ENCODE results near the gene IL16. TPM values are rescaled to one million over a fixed set of nuclear protein-coding genes. Genes with fewer than 3 reads are reported as not detected.

Gene IL16
- total and polyA plus RNA-seq, 7 experiments from 2014 or later = 125 to 547 (median 319) TPM

GRCh38 chr15:81297603-81298575 is 101.2 kb downstream of the IL16 start:
- Mint-ChIP-seq H3K36me3 (peaks cover 42 to 74% (median 60%) of the 10 kb centered on the region in 5 donors), H3K27me3 (no peaks in the 10 kb centered on the region), H3K9me3 (peaks cover 0 to 3% (median 0%) of the 10 kb centered on the region in 11 donors), H3K4me3 (peak overlapping the region; percentile 80 to 100 (median 98)), H3K27ac (peak overlapping the region; percentile 93 to 100 (median 96)), H3K4me1 (peaks cover 34 to 68% (median 64%) of the 10 kb centered on the region in 7 donors)
- Histone ChIP-seq H3K4me1 (ENCODE audit: control insufficient read depth in 2 of 2, insufficient read depth in 2 of 2, low read length in 2 of 2) (peaks cover 44 to 59% of the 10 kb centered on the region in 2 donors), H3K9me3 (ENCODE audit: control insufficient read depth in 2 of 3, low read length in 3 of 3) (no peaks in the 10 kb centered on the region), H3K36me3 (ENCODE audit: control insufficient read depth in 2 of 3, insufficient read depth in 3 of 3, low read length in 3 of 3) (peaks cover 29 to 57% (median 31%) of the 10 kb centered on the region in 3 experiments), H3K27me3 (ENCODE audit: control insufficient read depth in 2 of 2, insufficient read depth in 2 of 2, low read length in 2 of 2) (no peaks in the 10 kb centered on the region), H3K27ac (ENCODE audit: low read depth, low read length) (peak overlapping the region; percentile 87), H3K4me3 (ENCODE audit: low read length) (peak overlapping the region; percentile 74)
- POLR2A ChIA-PET = interaction anchor here (1.5 to 23.2 kb wide), 9 partner anchors 2 to 43 kb away, joined by 5 to 642 read pairs (median 207); partner anchors contain the start of gene STARD5
- intact Hi-C loops (cut with micrococcal nuclease) = loop anchor here (2.0 to 10.0 kb wide), 6 partner anchors 13 to 1517 kb away; partner anchors contain the start of genes MEX3B (in 2 of the 2), STARD5 (in 1 of the 2) and ZFAND6 (in 1 of the 2)
- no peak for ATAC-seq
- CTCF ChIA-PET = interaction anchor here (0.7 to 16.1 kb wide), 9 partner anchors 8 to 103 kb away, joined by 3 to 128 read pairs (median 7); no protein-coding TSS in a partner anchor
- peak in 1 of 9 donors; percentile 31 for DNase-seq

GRCh38 chr15:81298611-81299010 is 101.9 kb downstream of the IL16 start:
- Histone ChIP-seq H3K27me3 (ENCODE audit: control insufficient read depth in 2 of 2, insufficient read depth in 2 of 2, low read length in 2 of 2) (no peaks in the 10 kb centered on the region), H3K9me3 (ENCODE audit: control insufficient read depth in 2 of 3, low read length in 3 of 3) (no peaks in the 10 kb centered on the region), H3K4me3 (ENCODE audit: low read length) (peak overlapping the region; percentile 74), H3K4me1 (ENCODE audit: control insufficient read depth in 2 of 2, insufficient read depth in 2 of 2, low read length in 2 of 2) (peaks cover 44 to 59% of the 10 kb centered on the region in 2 donors), H3K36me3 (ENCODE audit: control insufficient read depth in 2 of 3, insufficient read depth in 3 of 3, low read length in 3 of 3) (peaks cover 35 to 64% (median 36%) of the 10 kb centered on the region in 3 experiments), H3K27ac (ENCODE audit: low read depth, low read length) (peak overlapping the region; percentile 87)
- POLR2A ChIA-PET = interaction anchor here (1.6 to 23.2 kb wide), 8 partner anchors 3 to 42 kb away, joined by 5 to 642 read pairs (median 344); partner anchors contain the start of gene STARD5
- Mint-ChIP-seq H3K36me3 (peaks cover 46 to 80% (median 67%) of the 10 kb centered on the region in 5 donors), H3K9me3 (peaks cover 0 to 3% (median 0%) of the 10 kb centered on the region in 11 donors), H3K27me3 (no peaks in the 10 kb centered on the region), H3K4me3 (peak overlapping the region; percentile 80 to 100 (median 98)), H3K4me1 (peaks cover 40 to 69% (median 64%) of the 10 kb centered on the region in 7 donors), H3K27ac (peak overlapping the region; percentile 93 to 100 (median 96))
- intact Hi-C loops (cut with micrococcal nuclease) = loop anchor here (5.0 to 10.0 kb wide), 4 partner anchors 746 to 1516 kb away; partner anchors contain the start of genes MEX3B (in 2 of the 2) and ZFAND6 (in 1 of the 2)
- DNase-seq (no peak), ATAC-seq (no peak)
- CTCF ChIA-PET = interaction anchor here (0.7 to 16.1 kb wide), 11 partner anchors 9 to 997 kb away, joined by 3 to 128 read pairs (median 7); no protein-coding TSS in a partner anchor

GRCh38 chr15:81299156-81299555 is 102.5 kb downstream of the IL16 start:
- intact Hi-C loops (cut with micrococcal nuclease) = loop anchor here (5.0 to 10.0 kb wide), 4 partner anchors 746 to 1516 kb away; partner anchors contain the start of genes MEX3B (in 2 of the 2) and ZFAND6 (in 1 of the 2)
- Histone ChIP-seq H3K9me3 (ENCODE audit: control insufficient read depth in 2 of 3, low read length in 3 of 3) (no peaks in the 10 kb centered on the region), H3K4me1 (ENCODE audit: control insufficient read depth in 2 of 2, insufficient read depth in 2 of 2, low read length in 2 of 2) (peaks cover 45 to 60% of the 10 kb centered on the region in 2 donors), H3K36me3 (ENCODE audit: control insufficient read depth in 2 of 3, insufficient read depth in 3 of 3, low read length in 3 of 3) (peaks cover 39 to 69% (median 40%) of the 10 kb centered on the region in 3 experiments), H3K4me3 (ENCODE audit: low read length) (peak overlapping the region; percentile 74), H3K27ac (ENCODE audit: low read depth, low read length) (peak overlapping the region; percentile 87), H3K27me3 (ENCODE audit: control insufficient read depth in 2 of 2, insufficient read depth in 2 of 2, low read length in 2 of 2) (no peaks in the 10 kb centered on the region)
- CTCF ChIA-PET = interaction anchor here (0.7 to 16.1 kb wide), 10 partner anchors 9 to 996 kb away, joined by 3 to 128 read pairs (median 7); no protein-coding TSS in a partner anchor
- Mint-ChIP-seq H3K27me3 (no peaks in the 10 kb centered on the region), H3K4me3 (peak overlapping the region; percentile 80 to 100 (median 98)), H3K9me3 (peaks cover 0 to 3% (median 0%) of the 10 kb centered on the region in 11 donors), H3K27ac (peak overlapping the region; percentile 93 to 100 (median 96)), H3K4me1 (peaks cover 45 to 69% (median 64%) of the 10 kb centered on the region in 7 donors), H3K36me3 (peaks cover 51 to 85% (median 73%) of the 10 kb centered on the region in 5 donors)
- no peak for ATAC-seq
- POLR2A ChIA-PET = interaction anchor here (1.2 to 23.2 kb wide), 10 partner anchors 3 to 301 kb away, joined by 3 to 642 read pairs (median 178); partner anchors contain the start of genes STARD5 and TLNRD1
- DNase-seq = no peak

- intact Hi-C loops (cut with micrococcal nuclease) = loop anchor here (1.0 to 10.0 kb wide), 5 partner anchors 13 to 1515 kb away; partner anchors contain the start of genes MEX3B (in 2 of the 2) and ZFAND6 (in 1 of the 2)
- Mint-ChIP-seq H3K9me3 (peaks cover 0 to 3% (median 0%) of the 10 kb centered on the region in 11 donors), H3K27ac (peak overlapping the region; percentile 93 to 100 (median 96)), H3K4me3 (peak overlapping the region; percentile 80 to 100 (median 98)), H3K27me3 (no peaks in the 10 kb centered on the region), H3K4me1 (peaks cover 48 to 70% (median 64%) of the 10 kb centered on the region in 7 donors), H3K36me3 (peaks cover 57 to 90% (median 79%) of the 10 kb centered on the region in 5 donors)
- Histone ChIP-seq H3K36me3 (ENCODE audit: control insufficient read depth in 2 of 3, insufficient read depth in 3 of 3, low read length in 3 of 3) (peaks cover 44 to 75% (median 46%) of the 10 kb centered on the region in 3 experiments), H3K27me3 (ENCODE audit: control insufficient read depth in 2 of 2, insufficient read depth in 2 of 2, low read length in 2 of 2) (no peaks in the 10 kb centered on the region), H3K27ac (ENCODE audit: low read depth, low read length) (peak overlapping the region; percentile 87), H3K9me3 (ENCODE audit: control insufficient read depth in 2 of 3, low read length in 3 of 3) (no peaks in the 10 kb centered on the region), H3K4me1 (ENCODE audit: control insufficient read depth in 2 of 2, insufficient read depth in 2 of 2, low read length in 2 of 2) (peaks cover 45 to 60% of the 10 kb centered on the region in 2 donors), H3K4me3 (ENCODE audit: low read length) (peak overlapping the region; percentile 74)
- CTCF ChIA-PET = interaction anchor here (1.0 to 16.1 kb wide), 8 partner anchors 9 to 33 kb away, joined by 3 to 128 read pairs (median 9); no protein-coding TSS in a partner anchor
- ATAC-seq = no peak
- no peak for DNase-seq
- POLR2A ChIA-PET = interaction anchor here (1.2 to 23.2 kb wide), 9 partner anchors 4 to 302 kb away, joined by 3 to 642 read pairs (median 207); partner anchors contain the start of genes STARD5 and TLNRD1
Measured at GRCh38 chr15:81299630-81300273, 103.1 kb downstream of the IL16 start.

- DNase-seq = no peak
- H3K27me3 Mint-ChIP-seq = no peaks in the 10 kb centered on the region
Measured at GRCh38 chr15:81301385-81301784, 104.7 kb downstream of the IL16 start.

More at GRCh38 chr15:81301385-81301784, 104.7 kb downstream of the IL16 start:
- Mint-ChIP-seq H3K4me1 (peaks cover 48 to 66% (median 62%) of the 10 kb centered on the region in 7 donors), H3K36me3 (peaks cover 58 to 91% (median 90%) of the 10 kb centered on the region in 5 donors), H3K4me3 (peak overlapping the region; percentile 80 to 100 (median 98)), H3K9me3 (peaks cover 0 to 3% (median 0%) of the 10 kb centered on the region in 11 donors), H3K27ac (peak overlapping the region; percentile 79 to 100 (median 96))
- no peaks in the 10 kb centered on the region for H3K9me3 ChIP-seq (ENCODE audit: control insufficient read depth in 2 of 3, low read length in 3 of 3)
- peak overlapping the region; percentile 87 for H3K27ac ChIP-seq (ENCODE audit: low read depth, low read length)
- intact Hi-C loops (cut with micrococcal nuclease) = no loop called here
- H3K4me3 ChIP-seq (ENCODE audit: low read length) = peak overlapping the region; percentile 74
- ChIA-PET POLR2A (interaction anchor here (11.5 to 23.2 kb wide), 6 partner anchors 4 to 27 kb away, joined by 149 to 642 read pairs (median 498); partner anchors contain the start of gene STARD5), CTCF (interaction anchor here (0.7 to 16.1 kb wide), 9 partner anchors 10 to 193 kb away, joined by 3 to 128 read pairs (median 4); no protein-coding TSS in a partner anchor)
- ATAC-seq = no peak
- H3K4me1 ChIP-seq (ENCODE audit: control insufficient read depth in 2 of 2, insufficient read depth in 2 of 2, low read length in 2 of 2) = peaks cover 45 to 60% of the 10 kb centered on the region in 2 donors
- H3K27me3 ChIP-seq (ENCODE audit: control insufficient read depth in 2 of 2, insufficient read depth in 2 of 2, low read length in 2 of 2) = no peaks in the 10 kb centered on the region
- H3K36me3 ChIP-seq (ENCODE audit: control insufficient read depth in 2 of 3, insufficient read depth in 3 of 3, low read length in 3 of 3) = peaks cover 60 to 92% (median 61%) of the 10 kb centered on the region in 3 experiments
